Neuronal stem cell (in vitro differentiated cells): ENCODE measurements around the gene PCED1A. TPM values are rescaled to one million over a fixed set of nuclear protein-coding genes. Genes with fewer than 3 reads are reported as not detected.
A peak's percentile ranks its signal among the peaks of the same experiment; 100 is the strongest.

Source experiments
- DNase-seq: peaks from one replicate; pipeline ENCODE4 v3.0.0-alpha.2; 2013; ENCODE audit warnings: low spot score
- H2AFZ ChIP-seq: one replicate; pipeline ENCODE4 v1.6.1; 2013; ENCODE audit warnings: mild to moderate bottlenecking, low read length, inconsistent platforms
- H2AK5ac ChIP-seq: 2 replicates; pipeline ENCODE4 v1.6.1; 2013; ENCODE audit warnings: low read depth, mild to moderate bottlenecking, inconsistent platforms, low read length, moderate library complexity, mixed read lengths
- H2BK120ac ChIP-seq: 2 replicates; pipeline ENCODE4 v1.6.1; 2013; ENCODE audit warnings: low read depth, mild to moderate bottlenecking, inconsistent platforms, low read length, moderate library complexity, mixed read lengths
- H2BK12ac ChIP-seq: one replicate; pipeline ENCODE4 v1.6.1; 2013; ENCODE audit warnings: low read length, inconsistent platforms
- H2BK15ac ChIP-seq: 2 replicates; pipeline ENCODE4 v1.6.1; 2013; ENCODE audit warnings: mild to moderate bottlenecking, low read length, inconsistent platforms, mixed read lengths
- H2BK5ac ChIP-seq: one replicate; pipeline ENCODE4 v1.6.1; 2013; ENCODE audit warnings: inconsistent platforms, mild to moderate bottlenecking, low read length, moderate library complexity
- H3K14ac ChIP-seq: one replicate; pipeline ENCODE4 v1.6.1; 2013; ENCODE audit warnings: low read length, inconsistent platforms
- H3K18ac ChIP-seq: 2 replicates; pipeline ENCODE4 v1.6.1; 2013; ENCODE audit warnings: low read length, inconsistent platforms
- H3K23ac ChIP-seq: 2 replicates; pipeline ENCODE4 v1.6.1; 2013; ENCODE audit warnings: low read depth, mild to moderate bottlenecking, mixed read lengths, low read length, inconsistent platforms; ENCODE audit not compliant: poor library complexity
- H3K27ac ChIP-seq: replicated peaks from 3 replicates; pipeline ENCODE4 v1.5.1; 2013; ENCODE audit warnings: low read length, inconsistent platforms
- H3K27me3 ChIP-seq, 3 experiments: 2 replicates each; pipeline ENCODE4 v1.6.1; 2013; ENCODE audit warnings: low read length in 3 of 3, mild to moderate bottlenecking in 2 of 3, inconsistent platforms in 1 of 3, low read depth in 1 of 3, mixed read lengths in 1 of 3, moderate library complexity in 1 of 3; ENCODE audit not compliant: control insufficient read depth in 3 of 3, insufficient read depth in 3 of 3
- H3K36me3 ChIP-seq, 2 donors: replicated peaks in 1 of 2; 2 replicates each; pipeline ENCODE4 v1.6.1; 2013; ENCODE audit warnings: low read length in 2 of 2; ENCODE audit not compliant: control insufficient read depth in 2 of 2, insufficient read depth in 2 of 2
- H3K4ac ChIP-seq: 2 replicates; pipeline ENCODE4 v1.6.1; 2013; ENCODE audit warnings: inconsistent platforms, mild to moderate bottlenecking, low read length, moderate library complexity
- H3K4me1 ChIP-seq, 2 donors: 1 replicate in 1 of 2; 2 replicates in 1 of 2; pipeline ENCODE4 v1.6.1; 2013; ENCODE audit warnings: low read length in 2 of 2, low read depth in 1 of 2; ENCODE audit not compliant: control insufficient read depth in 2 of 2, insufficient read depth in 1 of 2
- H3K4me2 ChIP-seq: one replicate; pipeline ENCODE4 v1.6.1; 2013; ENCODE audit warnings: mild to moderate bottlenecking, low read length, inconsistent platforms; ENCODE audit not compliant: insufficient read depth, poor library complexity, severe bottlenecking
- H3K4me3 ChIP-seq, 2 donors: 2 replicates each; pipeline ENCODE4 v1.5.1; 2013; ENCODE audit warnings: low read length in 2 of 2, mild to moderate bottlenecking in 2 of 2, inconsistent platforms in 1 of 2, moderate library complexity in 1 of 2
- H3K79me1 ChIP-seq: one replicate; pipeline ENCODE4 v1.6.1; 2013; ENCODE audit warnings: low read depth, mild to moderate bottlenecking, inconsistent platforms, low read length, moderate library complexity
- H3K9ac ChIP-seq: one replicate; pipeline ENCODE4 v1.6.1; 2013; ENCODE audit warnings: mild to moderate bottlenecking, low read depth, low read length, inconsistent platforms; ENCODE audit not compliant: poor library complexity
- H3K9me3 ChIP-seq, 2 donors: replicated peaks in 1 of 2; 2 replicates each; pipeline versions ENCODE3 to v1.6.1; 2013; ENCODE audit warnings: low read length in 2 of 2, mild to moderate bottlenecking in 2 of 2, inconsistent platforms in 1 of 2, low read depth in 1 of 2, mixed read lengths in 1 of 2, moderate library complexity in 1 of 2; ENCODE audit not compliant: control insufficient read depth in 2 of 2, insufficient read depth in 1 of 2
- H4K8ac ChIP-seq: one replicate; pipeline ENCODE4 v1.6.1; 2013; ENCODE audit warnings: low read depth, mild to moderate bottlenecking, inconsistent platforms, low read length, moderate library complexity
- H4K91ac ChIP-seq: one replicate; pipeline ENCODE4 v1.6.1; 2013; ENCODE audit warnings: low read length, low read depth, mild to moderate bottlenecking, inconsistent platforms; ENCODE audit not compliant: poor library complexity
- WGBS, 2 donors: extraction: QIAGEN DNeasy Blood & Tissue Kit; methylation state at CpG; one replicate each; pipeline ENCODE4 v1.1.7; 2013; ENCODE audit warnings: missing lambda C conversion rate in 2 of 2, mixed read lengths in 1 of 2; ENCODE audit not compliant: insufficient read length in 2 of 2, insufficient replicate concordance in 1 of 2; ENCODE audit errors: extremely low coverage in 2 of 2; 5-methylcytosine and 5-hydroxymethylcytosine counted together
- polyA plus RNA-seq, 2 experiments: library from polyadenylated mRNA; stranded (reverse); fragments of 200-250 nt; gene quantifications; one replicate each; pipeline ENCODE4 v1.2.3, GENCODE V29; 2013

PCED1A gene, protein sequence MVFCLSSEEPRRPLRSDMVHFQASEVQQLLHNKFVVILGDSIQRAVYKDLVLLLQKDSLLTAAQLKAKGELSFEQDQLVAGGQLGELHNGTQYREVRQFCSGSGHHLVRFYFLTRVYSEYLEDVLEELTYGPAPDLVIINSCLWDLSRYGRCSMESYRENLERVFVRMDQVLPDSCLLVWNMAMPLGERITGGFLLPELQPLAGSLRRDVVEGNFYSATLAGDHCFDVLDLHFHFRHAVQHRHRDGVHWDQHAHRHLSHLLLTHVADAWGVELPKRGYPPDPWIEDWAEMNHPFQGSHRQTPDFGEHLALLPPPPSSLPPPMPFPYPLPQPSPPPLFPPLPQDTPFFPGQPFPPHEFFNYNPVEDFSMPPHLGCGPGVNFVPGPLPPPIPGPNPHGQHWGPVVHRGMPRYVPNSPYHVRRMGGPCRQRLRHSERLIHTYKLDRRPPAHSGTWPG
- polyA plus RNA-seq (2013, experiment 1 of 2): 61.0 TPM
- polyA plus RNA-seq (2013, experiment 2 of 2): 61.2 TPM

DNA sequence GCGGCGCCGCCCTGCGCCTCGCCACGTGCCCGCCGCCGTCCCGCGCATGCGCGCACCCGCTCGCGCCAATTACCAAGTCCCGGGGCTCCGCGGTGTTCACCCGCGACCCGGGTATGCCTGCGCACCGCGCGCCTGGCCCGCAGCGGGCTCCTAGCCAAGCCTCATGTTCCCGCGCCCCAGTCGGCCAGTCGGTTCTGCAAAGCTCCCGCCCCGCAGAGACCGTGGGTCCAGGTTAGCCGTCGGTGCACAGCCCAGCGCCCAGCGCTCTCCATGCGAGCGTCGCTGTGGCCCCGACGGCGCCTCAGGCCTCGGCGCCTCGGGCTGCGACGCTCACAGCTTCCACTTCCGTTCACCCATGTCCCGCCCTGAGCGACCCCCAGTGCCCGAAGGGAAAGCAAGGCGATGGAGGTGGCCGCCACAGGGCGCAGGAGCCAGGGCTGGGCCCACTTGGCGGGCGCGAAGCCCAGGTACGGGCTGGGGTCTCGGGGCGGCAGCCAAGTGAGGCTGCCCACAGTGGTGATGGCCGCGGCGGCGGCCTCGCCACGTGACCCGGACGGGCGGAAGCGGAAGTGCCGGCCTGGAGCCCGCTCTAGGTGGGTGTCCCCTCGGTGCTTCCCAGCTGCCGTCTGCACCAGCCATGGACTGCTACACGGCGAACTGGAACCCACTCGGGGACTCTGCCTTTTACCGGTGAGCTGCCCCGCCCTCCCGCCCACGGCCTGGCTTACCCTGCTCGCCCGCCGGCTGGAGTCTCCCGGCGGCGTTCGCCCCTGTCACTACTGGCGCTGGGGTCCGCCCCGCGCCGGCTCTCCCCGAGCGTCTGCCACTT, at the start of gene PCED1A, which contains the start of gene VPS16:
Gene PCED1A (minus strand): TSS at position 518 of the 829 bp plus-strand sequence. CDS start 743 bp downstream, outside the sequence.
Gene VPS16 (plus strand): TSS at position 608 of the 829 bp plus-strand sequence. CDS start 30 bp downstream, at position 638.
- Histone ChIP-seq H4K8ac (peak within 1 kb of the TSS; percentile 88), H2AK5ac (peak within 1 kb of the TSS; percentile 91), H3K36me3 (peaks cover 11 to 38% of the 10 kb centered on the region in 2 donors), H3K4me3 (peak within 1 kb of the TSS; percentile 85 to 91), H3K4ac (peak within 1 kb of the TSS; percentile 97), H3K9ac (peak within 1 kb of the TSS; percentile 89), H3K18ac (peak within 1 kb of the TSS; percentile 99), H2BK5ac (peak within 1 kb of the TSS; percentile 26), H2BK15ac (peak within 1 kb of the TSS; percentile 96), H3K4me2 (peak within 1 kb of the TSS; percentile 92), H3K9me3 (peaks cover 0 to 2% of the 10 kb centered on the region in 2 donors), H3K79me1 (peaks cover 3% of the 10 kb centered on the region), H2BK12ac (no peak within 1 kb of the TSS), H3K23ac (peak within 1 kb of the TSS; percentile 98), H2AFZ (peak within 1 kb of the TSS; percentile 100), H3K14ac (peak within 1 kb of the TSS; percentile 99), H3K27ac (no peak within 1 kb of the TSS), H2BK120ac (peak within 1 kb of the TSS; percentile 81), H3K4me1 (peaks cover 7 to 14% of the 10 kb centered on the region in 2 donors), H4K91ac (peak within 1 kb of the TSS; percentile 94), H3K27me3 (no peaks in the 10 kb centered on the region)
- no CpG with 5 or more reads among the region's 98 CpGs for WGBS, 2 donors
- DNase-seq: peak; percentile 65

DNA sequence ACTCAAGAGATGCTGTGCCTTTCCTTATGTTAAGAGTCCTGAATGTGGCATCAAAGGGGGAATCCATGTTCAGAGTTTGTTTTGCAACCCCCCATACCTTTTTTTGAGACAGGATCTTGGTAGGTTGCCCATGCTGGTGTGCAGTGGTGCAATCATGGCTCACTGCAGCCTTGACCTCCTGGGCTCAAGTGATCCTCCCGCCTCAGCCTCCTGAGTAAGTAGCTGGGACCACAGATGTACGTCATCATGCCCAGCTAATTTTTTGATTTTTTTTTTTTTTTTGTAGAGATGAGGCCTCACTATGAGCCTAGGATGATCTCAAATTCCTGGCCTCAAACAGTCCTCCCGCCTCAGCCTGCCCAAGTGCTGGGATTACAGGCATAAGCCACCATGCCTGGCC, 49.3 kb upstream of the PCED1A start:
- Histone ChIP-seq H3K9me3 (peaks cover 2 to 11% of the 10 kb centered on the region in 2 donors), H3K4ac (no peak overlapping the region), H2AK5ac (no peak overlapping the region), H2BK12ac (no peak overlapping the region), H2BK5ac (no peak overlapping the region), H4K91ac (no peak overlapping the region), H2BK15ac (no peak overlapping the region), H3K79me1 (peaks cover 9% of the 10 kb centered on the region), H2AFZ (no peak overlapping the region), H3K36me3 (peaks cover 0 to 29% of the 10 kb centered on the region in 2 donors), H3K23ac (no peak overlapping the region), H3K9ac (no peak overlapping the region), H3K27ac (no peak overlapping the region), H2BK120ac (no peak overlapping the region), H3K14ac (no peak overlapping the region), H4K8ac (no peak overlapping the region), H3K4me1 (no peaks in the 10 kb centered on the region), H3K4me3 (no peak overlapping the region), H3K27me3 (no peaks in the 10 kb centered on the region), H3K18ac (no peak overlapping the region), H3K4me2 (no peak overlapping the region)
- no CpG with 5 or more reads among the region's 3 CpGs for WGBS, 2 donors
- no peak for DNase-seq

DNA sequence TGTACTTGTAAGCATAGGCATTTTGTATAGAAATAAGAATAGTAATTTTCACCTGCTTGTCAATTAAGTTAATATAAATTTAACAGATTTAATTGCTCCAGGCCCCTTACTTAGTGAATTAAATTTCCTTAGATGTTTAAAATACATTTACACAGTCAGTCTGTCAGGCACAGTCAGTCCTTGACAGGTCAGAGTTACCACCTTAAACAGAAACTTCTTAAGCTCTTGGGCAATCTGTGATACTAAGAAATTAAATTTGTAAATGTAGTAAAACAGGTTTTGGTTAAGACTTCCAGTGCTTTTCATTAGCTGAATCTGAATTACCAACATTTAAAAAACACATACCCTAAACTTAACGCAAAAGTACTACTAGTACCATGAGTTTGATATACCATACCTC, 48.8 kb upstream of the PCED1A start:
- Histone ChIP-seq H2BK5ac (no peak overlapping the region), H2BK12ac (no peak overlapping the region), H3K36me3 (peaks cover 0 to 30% of the 10 kb centered on the region in 2 donors), H3K9me3 (peaks cover under 1 to 7% of the 10 kb centered on the region in 2 donors), H3K4me3 (no peak overlapping the region), H3K14ac (no peak overlapping the region), H4K91ac (no peak overlapping the region), H3K4me1 (no peaks in the 10 kb centered on the region), H4K8ac (no peak overlapping the region), H3K27me3 (no peaks in the 10 kb centered on the region), H3K4me2 (no peak overlapping the region), H2AK5ac (no peak overlapping the region), H3K9ac (no peak overlapping the region), H2BK15ac (no peak overlapping the region), H3K4ac (no peak overlapping the region), H3K23ac (no peak overlapping the region), H3K18ac (no peak overlapping the region), H3K79me1 (peaks cover 8% of the 10 kb centered on the region), H2BK120ac (no peak overlapping the region), H3K27ac (no peak overlapping the region), H2AFZ (no peak overlapping the region)
- DNase-seq: no peak
- WGBS, 2 donors: no CpG with 5 or more reads among the region's 1 CpG
